Kidney epithelial cell (primary cell): ENCODE measurements around the gene CIART. TPM values are rescaled to one million over a fixed set of nuclear protein-coding genes. Genes with fewer than 3 reads are reported as not detected.

Experiments
- DNase-seq: peaks from one replicate; pipeline ENCODE4 v3.0.0-alpha.2; 2010; ENCODE audit warnings: low read depth
- H3K27me3 ChIP-seq: 2 replicates; pipeline ENCODE4 v1.6.0; 2011; ENCODE audit warnings: low read length; ENCODE audit not compliant: control insufficient read depth, insufficient read depth
- H3K36me3 ChIP-seq: 2 replicates; pipeline ENCODE4 v1.5.1; 2011; ENCODE audit warnings: low read length; ENCODE audit not compliant: control insufficient read depth, insufficient read depth
- H3K4me3 ChIP-seq: 2 replicates; pipeline ENCODE4 v1.5.1; 2011; ENCODE audit warnings: low read depth, mild to moderate bottlenecking, control low read depth, low read length
- CTCF ChIP-seq: IDR thresholded peaks from 2 replicates; pipeline ENCODE4 v1.5.1; 2011; ENCODE audit warnings: mild to moderate bottlenecking, moderate library complexity, low read length, control low read depth, inconsistent platforms; ENCODE audit not compliant: insufficient read depth, poor library complexity, severe bottlenecking
- total RNA-seq: library from RNA; depleted of rRNA; stranded (reverse); fragments of >200 nt; gene quantifications from 2 replicates; pipeline ENCODE4 v1.2.3, GENCODE V29; 2015

Gene CIART
- total RNA-seq, 1 donor from 2014 or later = 2.4 TPM

GRCh38 chr1:150261367-150261766 is 21.0 kb upstream of the CIART start:
- TF ChIP-seq CTCF = no peak
- peaks cover 2% of the 10 kb centered on the region for H3K36me3 ChIP-seq
- H3K27me3 ChIP-seq = peaks cover 23% of the 10 kb centered on the region
- no peak overlapping the region for H3K4me3 ChIP-seq
- no peak for DNase-seq

- H3K36me3 ChIP-seq = peaks cover 2% of the 10 kb centered on the region
- H3K4me3 ChIP-seq = no peak overlapping the region
- no peak for TF ChIP-seq CTCF
- no peak for DNase-seq
- H3K27me3 ChIP-seq = peaks cover 12% of the 10 kb centered on the region
Measured at GRCh38 chr1:150262388-150263320, 19.7 kb upstream of the CIART start.

- no peak for DNase-seq
- no peak overlapping the region for H3K4me3 ChIP-seq
- no peak for TF ChIP-seq CTCF
- peaks cover 7% of the 10 kb centered on the region for H3K27me3 ChIP-seq
- peaks cover 2% of the 10 kb centered on the region for H3K36me3 ChIP-seq
Measured at GRCh38 chr1:150263549-150263948, 18.8 kb upstream of the CIART start.

GRCh38 chr1:150267896-150268295 is 14.5 kb upstream of the CIART start:
- H3K36me3 ChIP-seq = peaks cover 2% of the 10 kb centered on the region
- TF ChIP-seq CTCF = no peak
- DNase-seq = no peak
- H3K27me3 ChIP-seq = no peaks in the 10 kb centered on the region
- peak overlapping the region; percentile 82 for H3K4me3 ChIP-seq

GRCh38 chr1:150268340-150268704 is 14.0 kb upstream of the CIART start:
- Histone ChIP-seq H3K36me3 (peaks cover 2% of the 10 kb centered on the region), H3K27me3 (no peaks in the 10 kb centered on the region), H3K4me3 (peak overlapping the region; percentile 82)
- DNase-seq = no peak
- TF ChIP-seq CTCF = no peak
